GM18502 (cell line): ENCODE data around the gene KPTN.

ENCODE experiments used
- ATAC-seq: cut with Tn5 transposase; IDR thresholded peaks from one replicate; pipeline ENCODE4 v1.9.1; 2021; ENCODE audit warnings: mild to moderate bottlenecking; ENCODE audit not compliant: unreplicated experiment, poor library complexity

KPTN gene

GRCh38 chr19:47443331-47443730 lies 40.7 kb downstream of the KPTN start:
- ATAC-seq: no peak

DNA sequence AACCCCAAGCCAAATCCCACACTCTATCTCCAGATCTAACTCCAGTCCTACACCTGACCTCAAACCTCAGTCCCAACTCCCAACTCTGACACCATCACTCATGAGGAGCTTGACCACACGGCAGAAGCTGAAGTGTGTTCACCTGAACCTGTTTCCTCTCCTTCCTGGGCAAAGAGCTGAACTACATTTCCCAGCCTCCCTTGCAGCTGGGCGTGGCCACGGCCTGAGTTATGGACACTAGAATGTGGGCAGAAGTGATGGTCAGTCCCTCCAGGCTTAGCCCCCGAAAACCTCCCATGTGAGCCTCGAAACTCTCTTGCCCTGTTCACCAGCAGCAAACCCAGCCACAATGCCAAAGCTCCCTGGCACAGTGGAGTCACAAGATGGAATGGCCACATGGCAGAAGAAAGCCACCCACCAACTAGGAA lies 45.2 kb downstream of the KPTN start:
- ATAC-seq: no peak

- ATAC-seq: no peak
Measured at GRCh38 chr19:47437500-47437899, 46.5 kb downstream of the KPTN start.

DNA sequence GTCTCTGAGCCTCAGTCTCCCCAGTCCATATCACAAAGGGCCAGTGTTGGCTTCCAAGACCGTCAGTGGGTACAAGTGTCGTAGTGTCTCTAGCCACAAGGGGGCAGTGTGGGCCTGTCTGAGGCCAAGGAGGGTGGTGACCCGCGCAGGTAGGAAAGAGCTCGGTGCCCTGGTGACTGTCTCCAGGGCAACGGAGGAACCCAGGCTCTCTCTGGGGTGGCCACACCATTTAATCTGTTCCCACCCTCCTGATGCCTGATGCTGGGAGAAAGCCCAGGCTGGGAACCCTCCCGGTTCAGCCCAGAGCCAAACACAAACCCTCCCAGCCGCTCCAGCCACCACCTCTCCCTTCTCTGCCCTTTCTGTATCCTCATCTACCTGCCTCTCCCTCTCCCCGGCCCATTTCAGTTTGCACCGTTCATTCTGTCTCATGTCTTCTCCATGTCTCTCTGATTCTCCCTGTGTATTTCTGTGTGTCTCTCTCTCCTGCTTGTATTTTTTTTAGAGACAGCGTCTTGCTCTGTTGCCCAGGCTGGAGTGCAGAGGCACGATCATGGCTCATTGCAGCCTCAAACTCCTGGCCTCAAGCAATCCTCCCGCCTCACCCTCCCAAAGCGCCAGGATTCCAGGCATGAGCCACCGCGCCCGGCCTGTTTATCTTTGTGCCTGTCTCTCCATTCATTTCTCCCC lies 47.2 kb downstream of the KPTN start:
- ATAC-seq: no peak

DNA sequence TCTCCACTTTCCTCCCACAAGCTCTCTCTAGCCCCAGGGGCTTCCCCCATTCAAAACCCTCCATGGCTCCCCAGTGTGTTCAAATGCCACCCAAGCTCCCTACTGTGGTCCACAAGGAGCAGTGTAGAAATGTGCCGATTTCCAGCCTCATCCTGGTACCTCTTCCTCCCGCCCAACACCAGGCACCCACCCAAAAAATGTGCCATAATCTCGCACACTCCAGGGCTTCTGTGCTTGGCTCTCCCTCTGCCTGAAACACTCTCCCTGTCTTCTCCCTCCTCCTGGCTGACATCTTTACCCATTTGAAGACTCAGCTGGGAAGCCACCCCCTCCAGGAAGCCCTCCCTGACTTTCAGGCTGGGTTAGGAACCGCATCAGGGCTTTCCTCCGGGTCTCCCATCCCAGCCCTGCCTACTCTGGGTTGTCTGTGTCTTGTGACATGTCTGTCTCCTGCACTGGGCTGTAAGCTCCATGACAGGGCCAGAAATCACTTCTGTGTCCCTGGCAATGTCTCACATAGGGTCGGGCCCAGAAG lies 48.1 kb downstream of the KPTN start:
- no peak for ATAC-seq

- no peak for ATAC-seq
Measured at GRCh38 chr19:47435196-47435595, 48.8 kb downstream of the KPTN start.

DNA sequence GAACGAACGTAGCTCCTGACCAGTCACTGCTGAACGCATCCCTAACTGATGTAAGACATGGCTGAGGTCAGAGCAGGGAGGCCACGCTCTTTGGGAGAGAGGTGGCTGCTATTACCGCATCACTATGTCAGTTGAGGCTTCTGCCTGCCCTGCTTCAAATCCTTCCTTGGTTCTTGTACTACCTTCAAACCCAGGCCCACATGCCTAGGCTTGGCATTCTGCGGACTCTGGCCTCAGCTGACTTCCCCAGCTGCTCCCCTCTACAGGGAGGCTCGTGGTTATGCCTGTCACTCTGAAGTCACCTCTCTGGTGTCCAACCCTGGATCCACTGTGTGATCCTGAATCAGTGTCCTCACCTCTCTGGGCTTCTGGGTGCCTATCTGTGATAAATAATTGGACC lies 49.9 kb downstream of the KPTN start:
- ATAC-seq: no peak

DNA sequence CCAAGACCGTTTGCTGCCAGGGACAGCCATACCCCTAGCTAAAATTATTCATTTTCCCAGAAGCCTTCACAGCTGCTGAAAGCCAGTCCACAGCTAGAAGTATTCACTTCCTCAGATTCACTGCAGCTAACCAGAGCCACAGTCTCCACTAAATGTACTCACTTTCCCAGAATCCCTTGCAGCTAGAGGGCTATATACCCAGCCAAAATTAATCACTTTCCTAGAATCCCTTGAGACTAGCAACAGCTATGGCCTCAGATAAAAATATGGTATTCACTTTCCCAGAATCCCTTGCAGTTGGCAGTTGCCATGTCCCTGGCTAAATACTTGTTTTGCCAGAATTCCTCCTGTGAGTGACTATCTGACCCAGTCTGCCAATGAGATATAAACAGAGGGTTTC lies 50.9 kb downstream of the KPTN start:
- ATAC-seq: no peak

DNA sequence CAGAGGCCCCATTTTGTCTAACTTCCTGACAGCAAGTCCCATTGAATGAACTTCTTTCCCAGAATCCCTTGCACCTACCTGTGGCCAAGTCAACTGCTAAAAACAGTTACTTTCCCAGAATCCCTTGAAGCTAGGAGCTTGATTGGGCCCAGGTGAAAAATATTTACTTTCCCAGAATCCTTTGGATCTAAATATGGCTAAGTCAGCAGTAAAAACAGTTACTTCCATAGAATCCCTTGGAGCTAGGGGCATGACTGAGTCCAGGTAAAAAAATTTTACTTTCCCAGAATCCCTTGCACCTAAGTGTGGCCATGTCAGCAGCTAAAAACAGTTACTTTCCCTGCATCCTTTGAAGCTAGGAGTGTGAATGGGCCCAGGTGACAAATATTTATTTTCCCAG lies 51.5 kb downstream of the KPTN start:
- no peak for ATAC-seq

- no peak for ATAC-seq
Measured at GRCh38 chr19:47432091-47432490, 51.9 kb downstream of the KPTN start.

GRCh38 chr19:47430041-47430802 lies 53.8 kb downstream of the KPTN start:
- ATAC-seq: no peak

DNA sequence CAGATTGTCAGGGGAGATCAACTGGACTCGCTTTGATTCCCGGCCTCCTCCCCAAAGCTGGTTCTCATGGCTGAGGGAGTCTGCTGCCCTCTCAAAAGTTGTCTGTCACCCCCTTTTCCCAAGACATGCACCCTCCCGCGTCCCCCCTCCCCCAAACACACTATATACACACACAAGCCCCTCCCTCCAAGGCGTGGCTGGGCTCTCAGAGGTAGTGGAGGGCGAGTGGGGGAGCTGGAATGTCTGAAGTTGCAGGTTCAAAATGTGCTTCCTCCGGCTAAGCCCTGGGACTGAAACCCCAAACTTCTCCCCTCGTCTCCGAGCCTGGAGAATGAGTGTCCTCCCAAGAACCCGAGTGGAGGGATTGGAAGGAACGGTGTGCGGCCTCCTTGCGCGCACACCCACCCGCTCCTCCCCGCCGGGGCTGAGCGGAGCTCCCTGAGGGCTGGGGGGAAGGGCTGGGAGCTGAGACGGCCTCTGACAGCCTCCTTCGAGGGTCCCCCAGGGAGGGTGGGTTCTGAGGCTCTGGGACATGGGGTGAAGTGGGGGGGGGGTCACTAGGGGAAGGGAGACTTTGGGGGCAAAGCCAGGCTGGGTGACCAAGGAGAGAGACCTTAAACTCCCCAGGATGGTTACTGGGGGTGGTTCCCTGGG lies 54.8 kb downstream of the KPTN start:
- ATAC-seq: no peak

DNA sequence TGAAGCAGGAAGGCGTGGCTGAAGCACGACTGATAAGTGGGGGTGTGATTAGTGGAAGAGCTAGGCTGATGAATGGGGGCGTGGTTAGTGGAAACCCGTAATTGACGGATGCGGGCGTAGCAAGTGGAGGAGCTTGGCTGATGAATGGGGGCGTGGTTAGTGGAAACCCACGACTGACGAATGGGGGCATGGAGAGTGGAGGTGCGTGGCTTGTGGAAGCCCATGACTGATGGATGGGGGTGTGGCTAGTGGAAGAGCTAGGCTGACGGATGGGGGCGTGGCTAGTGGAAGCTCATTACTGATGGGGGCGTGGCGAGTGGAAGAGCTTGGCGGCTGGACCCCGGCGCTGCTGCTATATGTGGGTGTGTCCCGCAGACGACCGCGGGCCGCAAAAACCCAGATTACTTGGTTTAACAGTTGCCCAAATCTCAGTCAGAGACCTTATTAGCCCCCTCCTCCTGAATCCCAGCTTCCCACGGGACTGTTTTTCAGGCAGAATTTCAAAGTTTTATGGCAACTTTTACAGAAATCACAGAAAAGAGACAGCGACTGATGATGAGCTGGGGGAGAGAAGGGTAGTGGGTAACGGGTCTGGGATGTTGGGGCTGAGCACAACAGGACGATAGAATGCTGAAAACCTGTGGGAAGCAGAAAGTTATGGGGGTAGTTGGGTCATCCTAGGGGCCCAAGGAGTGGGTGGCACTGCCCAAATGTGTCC lies 55.7 kb downstream of the KPTN start:
- no peak for ATAC-seq

GRCh38 chr19:47427241-47428176 lies 56.5 kb downstream of the KPTN start:
- ATAC-seq: no peak
